ENCODE data around the gene RAPH1.

The RAPH1 gene

GRCh38 chr2:203578759-203579643, 43.9 kb upstream of the RAPH1 start:
- peak overlapping the region; percentile 66; the same call in 1 of the 2 replicates for H3K27ac ChIP-seq
- no peak for TF ChIP-seq CTCF (conservative IDR thresholded peaks at IDR 0.05)
- TF ChIP-seq ZFX (IDR thresholded peaks at IDR 0.05), result no peak

DNA sequence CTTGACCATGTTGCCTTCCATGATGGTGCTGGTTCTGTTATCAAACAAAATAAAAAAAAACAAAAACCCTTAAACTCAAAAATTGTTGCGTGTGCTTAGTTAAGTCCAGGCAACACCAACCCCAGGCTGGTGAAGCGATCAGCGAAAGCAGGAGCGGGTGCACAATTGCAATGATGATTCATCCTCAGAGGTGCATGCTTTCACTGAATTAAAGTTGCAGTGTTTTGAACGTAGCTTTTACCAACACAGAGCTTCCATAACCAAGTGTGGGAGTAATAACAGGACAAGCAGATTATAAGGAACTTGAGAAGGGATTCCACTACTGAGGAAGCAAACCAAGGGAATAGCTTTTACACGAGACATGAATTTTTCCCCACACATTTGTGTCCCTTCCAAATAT, 39.7 kb upstream of the RAPH1 start:
- TF ChIP-seq ZFX (IDR thresholded peaks at IDR 0.05) (no peak), CTCF (conservative IDR thresholded peaks at IDR 0.05) (no peak)
- H3K27ac ChIP-seq, result no peak overlapping the region

DNA sequence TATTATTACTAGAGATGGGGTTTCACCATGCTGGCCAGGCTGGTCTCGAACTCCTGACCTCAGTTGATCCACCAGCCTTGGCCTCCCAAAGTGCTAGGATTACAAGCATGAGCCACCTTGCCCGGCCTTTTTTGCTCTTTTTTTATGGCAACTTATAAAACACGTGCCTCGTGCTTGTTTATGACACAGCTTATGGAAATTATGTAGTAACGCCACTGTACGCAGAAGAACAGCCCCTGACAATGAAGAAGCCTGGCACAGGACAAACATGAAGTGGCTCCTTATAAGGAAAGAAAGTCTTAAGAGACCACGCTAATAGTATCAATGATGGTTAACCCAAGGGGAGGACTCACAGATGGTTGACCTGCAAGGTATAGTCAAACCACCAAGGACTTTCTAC, 37.2 kb upstream of the RAPH1 start:
- H3K27ac ChIP-seq, result no peak overlapping the region
- TF ChIP-seq ZFX (IDR thresholded peaks at IDR 0.05) (no peak), CTCF (conservative IDR thresholded peaks at IDR 0.05) (no peak)

GRCh38 chr2:203569677-203570316, 34.7 kb upstream of the RAPH1 start:
- no peak for TF ChIP-seq CTCF (conservative IDR thresholded peaks at IDR 0.05)
- no peak for TF ChIP-seq ZFX (IDR thresholded peaks at IDR 0.05)
- H3K27ac ChIP-seq, result no peak overlapping the region

- TF ChIP-seq CTCF (conservative IDR thresholded peaks at IDR 0.05) (no peak), ZFX (IDR thresholded peaks at IDR 0.05) (no peak)
- H3K27ac ChIP-seq, result no peak overlapping the region
Measured at GRCh38 chr2:203567691-203568090, 32.6 kb upstream of the RAPH1 start.

GRCh38 chr2:203566161-203566560, 31.1 kb upstream of the RAPH1 start:
- no peak overlapping the region for H3K27ac ChIP-seq
- TF ChIP-seq ZFX (IDR thresholded peaks at IDR 0.05) (no peak), CTCF (conservative IDR thresholded peaks at IDR 0.05) (no peak)

GRCh38 chr2:203565076-203565475, 30.0 kb upstream of the RAPH1 start:
- no peak overlapping the region for H3K27ac ChIP-seq
- TF ChIP-seq ZFX (IDR thresholded peaks at IDR 0.05) (no peak), CTCF (conservative IDR thresholded peaks at IDR 0.05) (no peak)

All from C4-2B (cell line).